Uterus (tissue), 2 donors: ENCODE data around the gene EYS.

Source experiments
- CTCF ChIP-seq, 4 experiments: fragments of 200-600 bp in 2 of 4; fragments of 450-650 bp in 2 of 4; sonication (generic) in 2 of 4; IDR thresholded peaks; one replicate each; pipeline ENCODE4 v1.5.1; 2016 to 2019; ENCODE audit warnings: antibody characterized with exemption in 4 of 4, mild to moderate bottlenecking in 2 of 4, moderate library complexity in 1 of 4
- POLR2A ChIP-seq, 2 donors: fragments of 450-650 bp; IDR thresholded peaks; one replicate each; pipeline ENCODE4 v1.6.1; 2016; ENCODE audit warnings: antibody characterized with exemption in 2 of 2, mild to moderate bottlenecking in 1 of 2, moderate library complexity in 1 of 2

- TF ChIP-seq CTCF (IDR thresholded peaks at IDR 0.05) (no peak), POLR2A (IDR thresholded peaks at IDR 0.05) (no peak)
These were observed 1903.7 kb downstream of the EYS start for GRCh38 chr6:63803371-63803770.
